GM19193 (cell line): ENCODE data around the gene COMMD8.

ENCODE experiments used
- POLR2A ChIP-seq: IDR thresholded peaks from 4 replicates; pipeline ENCODE4 v1.6.1; 2011; ENCODE audit not compliant: insufficient read depth, insufficient read length; ENCODE audit errors: extremely low read depth

The COMMD8 gene

DNA sequence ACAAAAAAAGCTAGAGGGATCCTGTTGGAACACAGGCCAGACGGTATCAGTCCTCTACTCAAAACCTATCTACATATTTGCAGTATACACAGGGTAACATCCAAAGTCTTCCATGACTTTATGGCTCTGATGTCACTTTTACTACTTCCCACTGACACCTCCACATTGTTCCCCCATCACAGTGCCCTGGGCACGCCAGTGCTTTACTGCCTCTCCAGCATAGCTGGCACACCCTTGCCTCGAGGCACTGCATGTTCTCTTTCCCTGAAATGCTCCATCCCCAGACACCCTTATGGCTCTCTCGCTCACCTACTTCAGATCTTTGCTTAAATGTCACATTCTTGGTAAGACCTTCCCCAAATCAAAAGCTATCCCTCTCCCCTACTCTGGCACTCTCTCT is 15.3 kb upstream of the COMMD8 start:
- no peak for TF ChIP-seq POLR2A

DNA sequence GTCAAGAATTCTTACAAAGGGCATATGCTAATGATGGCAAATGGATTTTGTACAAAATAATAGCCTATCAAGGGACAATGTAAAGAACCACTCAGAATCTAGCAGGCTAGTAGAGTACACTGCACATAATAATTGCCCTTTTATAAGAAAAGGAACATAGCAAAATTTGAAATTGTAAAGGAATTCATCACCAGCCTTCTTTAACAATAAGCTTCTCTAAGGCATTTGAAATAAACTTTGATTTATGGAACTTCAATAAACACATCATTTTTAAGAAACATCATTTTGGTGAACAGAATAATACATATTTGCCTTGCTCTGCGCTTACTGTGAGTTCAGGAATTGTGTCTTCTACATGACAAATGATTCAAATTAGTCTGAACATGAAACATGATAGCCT is 11.9 kb upstream of the COMMD8 start:
- no peak for TF ChIP-seq POLR2A

DNA sequence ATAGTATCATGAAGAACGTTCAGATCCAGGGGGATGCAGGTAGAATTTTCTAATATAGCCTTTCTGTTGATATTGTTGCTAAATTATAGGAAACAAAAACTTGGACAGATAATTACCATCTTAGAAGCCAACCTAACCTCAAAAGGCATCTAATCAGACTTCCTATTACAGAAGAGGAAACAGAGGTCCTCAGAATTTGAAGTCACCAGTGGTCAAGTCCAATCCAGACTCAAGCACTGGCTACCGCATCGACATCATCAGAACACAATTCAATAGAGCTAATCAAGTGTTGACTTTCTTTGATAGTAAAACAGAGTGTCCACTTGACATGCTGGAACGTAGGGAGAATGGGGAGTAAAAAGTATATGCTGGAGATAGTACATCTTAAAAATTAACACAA is 11.3 kb upstream of the COMMD8 start:
- no peak for TF ChIP-seq POLR2A

DNA sequence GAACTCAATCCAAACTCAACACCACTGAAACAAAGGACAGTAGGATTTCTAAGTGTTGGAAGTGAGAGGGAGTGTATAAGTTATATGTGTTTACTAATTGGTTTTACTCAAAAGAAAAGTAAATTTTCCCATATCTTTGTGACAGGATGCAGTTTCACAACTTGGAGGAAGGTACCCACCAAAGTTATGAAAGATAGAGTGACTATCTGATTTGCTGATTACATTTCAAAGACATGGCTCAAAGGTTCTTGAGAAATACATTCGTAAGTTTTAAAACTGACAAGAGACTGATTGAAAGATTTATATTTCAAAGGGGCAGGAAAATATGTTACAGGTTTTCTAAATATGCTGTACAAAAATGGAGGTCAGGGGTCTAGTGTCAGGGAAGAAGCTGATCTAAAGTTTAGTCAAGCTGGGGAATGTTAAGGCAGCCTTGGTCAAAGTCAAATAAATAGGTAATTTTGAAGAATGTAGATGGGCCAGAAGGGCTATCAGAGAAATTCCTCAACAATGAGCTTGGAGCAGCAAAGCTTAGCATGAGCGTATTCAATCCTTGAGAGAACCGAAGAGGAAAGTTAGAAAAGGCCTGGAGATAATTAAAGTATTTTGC is 9.7 kb upstream of the COMMD8 start:
- no peak for TF ChIP-seq POLR2A

DNA sequence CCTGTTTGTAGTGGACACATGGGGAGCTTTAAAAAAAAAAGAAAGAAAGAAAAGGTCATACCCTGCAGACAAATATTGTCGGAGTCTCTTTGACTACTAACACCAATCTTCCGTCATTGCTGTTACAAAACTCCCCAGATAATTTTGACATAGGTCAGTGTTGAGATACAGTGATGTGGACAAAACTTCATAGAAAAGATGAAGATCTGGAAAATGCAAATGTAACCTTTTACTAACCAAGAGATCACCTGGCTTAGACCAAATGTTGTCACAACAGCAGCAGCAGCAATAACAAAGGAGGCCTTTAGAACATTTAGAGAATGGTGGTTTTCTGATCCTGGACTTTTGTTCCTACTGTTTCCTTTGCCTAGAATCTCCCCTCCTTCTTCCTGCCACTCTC is 8.1 kb upstream of the COMMD8 start:
- no peak for TF ChIP-seq POLR2A

DNA sequence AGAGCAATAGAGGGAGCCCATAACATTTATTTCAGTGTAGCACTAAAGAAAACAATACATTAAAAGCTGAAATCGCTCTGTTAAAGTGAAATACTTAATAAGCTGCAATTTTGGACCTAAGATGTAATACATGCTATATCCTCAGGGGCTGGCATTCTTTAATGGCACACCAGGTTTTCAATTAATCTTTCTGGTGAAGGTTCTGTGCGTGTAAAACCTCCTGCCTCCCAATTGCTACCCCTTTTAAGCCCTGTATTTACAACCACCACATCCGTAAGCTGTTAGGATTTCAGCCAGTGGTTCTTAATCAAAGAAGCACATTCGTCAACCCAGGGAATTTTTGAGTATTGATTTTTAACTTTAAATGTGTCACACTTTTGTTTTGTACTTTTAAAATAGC is 7.6 kb upstream of the COMMD8 start:
- TF ChIP-seq POLR2A = no peak

DNA sequence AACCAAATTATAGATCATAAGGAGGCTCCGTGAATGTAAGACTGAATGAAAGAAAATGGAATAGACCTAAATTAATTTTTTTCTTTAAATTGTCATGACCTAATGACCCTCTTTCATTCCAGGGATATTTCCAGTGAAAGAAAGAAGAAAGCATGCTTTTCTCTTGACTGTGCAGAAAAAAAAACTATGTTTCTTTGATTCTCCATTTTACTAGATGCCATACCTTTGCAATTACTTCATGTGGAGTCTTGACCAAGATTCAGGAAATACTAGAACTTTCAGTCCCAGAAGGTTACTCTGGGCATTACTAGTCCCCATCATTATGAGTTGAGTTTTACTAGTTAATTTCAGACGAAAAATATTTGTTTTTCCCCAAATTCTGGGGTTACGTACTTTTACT is 6.4 kb upstream of the COMMD8 start:
- TF ChIP-seq POLR2A = no peak

DNA sequence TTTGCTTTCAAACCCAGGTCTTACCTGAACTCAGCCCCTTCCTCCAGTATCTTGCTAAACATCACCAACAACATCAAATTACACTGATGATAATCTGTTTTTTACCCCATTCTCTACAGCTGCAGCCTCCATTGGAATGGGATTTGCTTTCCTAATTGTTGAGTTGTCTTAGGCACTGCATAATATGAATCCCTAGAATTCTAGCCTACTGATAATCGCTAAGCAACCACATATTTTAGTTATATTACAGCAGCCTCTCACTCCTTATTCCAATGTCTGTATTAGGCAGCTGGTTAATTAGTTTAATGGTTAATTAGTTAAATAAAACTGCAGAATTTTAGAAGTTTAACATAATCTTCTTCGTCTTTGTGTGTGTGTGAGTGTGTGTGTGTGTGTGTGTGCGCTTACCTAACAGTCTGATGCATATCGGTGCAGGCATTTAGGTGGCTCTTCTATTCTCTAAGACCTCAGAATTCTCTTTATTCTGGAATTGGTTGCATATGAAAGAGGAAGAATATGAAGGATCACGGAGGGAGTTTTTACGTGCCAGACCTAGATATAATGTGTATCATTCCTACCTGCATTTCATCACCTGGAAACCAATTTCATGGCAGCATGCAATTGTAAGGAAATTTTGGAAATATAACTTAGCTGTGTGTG is 5.3 kb upstream of the COMMD8 start:
- TF ChIP-seq POLR2A = no peak

DNA sequence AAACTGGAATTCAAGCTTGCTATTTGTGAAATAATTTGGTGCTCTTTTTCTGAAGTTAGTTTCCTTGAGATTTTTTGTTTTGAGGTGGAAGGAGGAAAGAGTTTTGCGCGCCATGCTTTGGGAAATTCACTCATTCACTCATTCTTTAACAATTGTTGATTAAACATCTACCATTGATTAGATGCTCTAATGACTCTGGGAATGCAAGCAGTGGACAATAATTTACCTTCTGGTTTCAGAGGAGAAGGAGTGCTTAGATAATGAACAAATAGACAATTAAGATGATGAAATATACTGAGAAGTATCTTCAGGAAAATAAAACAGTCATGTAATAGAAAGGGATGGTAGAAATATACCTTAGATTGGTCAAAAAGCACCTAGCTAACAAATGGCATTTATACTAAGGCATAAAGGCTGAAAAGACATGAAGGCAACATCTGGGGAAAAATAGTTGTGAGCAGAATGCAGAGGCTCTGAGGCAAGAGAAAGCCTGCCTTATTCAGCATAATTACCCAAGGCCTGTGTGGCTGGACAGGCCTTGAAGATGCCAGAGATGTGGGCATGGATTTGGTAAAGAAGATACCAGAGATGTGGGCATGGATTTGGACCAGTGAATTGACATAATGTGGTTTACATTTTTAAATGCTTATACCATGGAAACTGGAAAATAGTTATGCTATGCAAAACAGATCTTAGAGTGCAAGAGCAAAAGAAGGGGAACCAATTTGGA is 2.7 kb upstream of the COMMD8 start:
- no peak for TF ChIP-seq POLR2A

DNA sequence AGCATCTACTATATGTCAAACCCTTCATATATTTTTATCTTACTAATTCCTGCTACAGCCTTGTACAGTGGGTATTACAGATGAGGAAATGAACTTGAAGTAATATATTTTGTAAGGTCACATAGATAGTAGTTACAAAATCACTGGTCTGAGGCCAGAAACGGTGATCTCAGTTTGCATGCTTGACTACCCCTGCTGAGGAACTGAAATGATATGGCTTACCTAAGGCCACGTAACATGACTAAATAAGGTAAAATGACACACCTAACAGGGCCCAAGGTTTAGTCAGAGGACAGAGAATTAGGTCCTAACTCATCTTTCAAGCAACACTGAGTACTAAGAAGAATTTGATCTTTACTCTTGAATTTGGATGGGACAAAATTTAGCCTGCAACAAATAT is 1.5 kb upstream of the COMMD8 start:
- TF ChIP-seq POLR2A = no peak

DNA sequence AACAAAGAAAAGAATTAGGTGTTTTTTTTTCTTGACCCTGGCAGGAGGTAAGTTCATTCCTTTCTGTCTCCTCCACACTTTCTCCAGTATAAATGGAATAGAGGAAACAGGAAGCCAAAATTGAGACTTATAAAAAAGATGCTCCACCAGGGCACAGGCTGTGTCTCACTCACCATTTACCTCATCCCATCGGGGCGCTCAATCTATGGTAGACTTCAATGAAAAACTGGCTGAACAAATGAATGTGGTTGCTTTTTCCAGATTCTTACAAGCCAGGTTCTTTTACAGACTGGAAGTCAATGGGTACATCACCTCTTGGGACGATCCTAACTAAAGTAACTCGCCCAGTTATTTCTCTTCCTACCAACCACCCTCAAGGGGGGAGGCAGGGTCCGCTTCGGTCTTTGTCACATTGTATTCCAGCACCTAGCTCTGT is 685 bp downstream of the COMMD8 start:
- no peak for TF ChIP-seq POLR2A

DNA sequence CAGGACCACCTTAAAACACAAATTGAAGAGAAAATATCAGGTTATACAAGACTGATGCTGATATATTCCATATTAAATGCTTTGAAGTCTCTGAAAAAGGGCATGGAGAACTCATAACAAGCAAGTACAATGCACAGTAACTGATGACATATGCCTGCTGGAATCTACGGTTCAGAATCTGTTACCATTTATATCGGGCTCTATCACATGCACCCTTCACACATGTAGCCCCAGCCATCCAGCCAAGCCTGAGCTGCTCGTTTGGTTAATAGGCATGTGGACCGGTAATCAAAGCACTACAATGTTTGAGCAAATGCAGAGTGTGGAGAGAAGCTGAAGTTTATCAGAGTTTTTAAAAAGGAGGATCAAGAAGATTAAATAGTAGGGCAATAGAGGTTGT is 11.8 kb downstream of the COMMD8 start:
- no peak for TF ChIP-seq POLR2A

DNA sequence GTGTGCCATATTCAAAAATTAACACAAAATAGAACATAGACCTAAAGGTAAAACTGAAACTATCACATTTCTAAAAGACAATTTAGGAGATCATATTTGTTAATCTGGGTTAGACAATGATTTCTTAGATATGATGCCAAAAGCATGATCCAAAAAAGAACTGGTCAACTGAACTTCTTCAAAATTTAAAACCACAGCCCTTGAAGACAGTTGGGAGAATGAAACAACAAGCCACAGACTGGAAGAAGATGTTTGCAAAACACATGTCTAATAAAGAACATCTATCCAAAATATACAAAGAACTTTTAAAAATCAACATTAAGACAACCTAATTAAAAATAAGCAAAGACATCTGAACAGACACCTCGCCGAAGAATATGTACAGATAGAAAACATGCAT is 19.5 kb downstream of the COMMD8 start:
- no peak for TF ChIP-seq POLR2A

DNA sequence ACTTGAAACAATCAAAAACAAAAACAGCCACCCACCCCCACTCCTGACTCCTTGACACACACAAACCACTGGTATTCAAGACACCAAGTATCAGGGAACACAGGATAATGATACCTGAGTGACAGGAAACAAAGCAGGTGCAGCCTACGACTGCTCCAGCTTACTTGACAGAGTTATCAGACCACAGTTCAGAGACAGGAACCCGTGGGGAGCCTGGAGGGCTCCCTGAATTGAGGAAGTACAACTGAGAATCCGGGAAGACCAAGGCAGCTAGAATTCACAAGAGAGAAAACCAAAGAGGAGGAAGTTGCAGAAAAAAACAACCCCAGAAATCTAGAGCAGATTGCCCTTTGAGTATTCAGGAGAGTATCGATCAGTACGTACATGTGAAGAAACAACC is 20.5 kb downstream of the COMMD8 start:
- no peak for TF ChIP-seq POLR2A

DNA sequence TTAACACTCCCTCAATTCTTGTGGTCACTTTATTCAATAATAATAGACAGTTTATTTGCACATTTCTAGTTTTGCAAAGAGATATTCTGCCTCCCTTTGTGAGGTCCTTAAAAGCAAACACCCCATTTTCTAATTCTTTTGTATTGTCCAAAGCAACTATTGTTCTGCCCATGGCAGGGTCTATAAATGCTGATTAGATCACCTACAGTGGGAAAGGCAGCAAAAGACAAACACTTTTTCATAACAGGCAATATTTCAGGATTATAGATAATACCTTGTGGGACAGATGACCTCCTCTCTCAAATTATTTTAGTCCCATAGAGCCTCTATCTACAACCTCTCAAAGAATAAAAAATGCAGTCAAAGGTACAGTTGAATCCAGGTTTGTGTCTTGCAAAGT is 28.6 kb downstream of the COMMD8 start:
- no peak for TF ChIP-seq POLR2A

DNA sequence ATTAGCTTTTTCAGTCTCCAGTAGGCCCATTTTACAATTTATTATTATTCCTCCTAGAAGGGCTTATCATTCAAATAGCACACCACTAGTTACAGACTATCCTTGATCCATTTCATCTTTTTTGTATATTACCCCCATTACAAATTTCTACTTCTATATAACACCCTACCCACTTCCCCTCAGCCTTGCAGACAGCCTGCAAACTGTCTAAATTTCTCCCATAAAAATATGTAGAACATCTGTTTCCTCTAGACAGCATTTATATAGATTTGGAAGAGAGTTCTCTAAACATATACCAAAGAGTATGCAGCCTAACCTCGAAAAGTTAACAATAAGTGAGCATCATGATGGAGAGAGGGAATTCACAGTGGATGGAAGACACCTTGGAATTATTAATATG is 30.8 kb downstream of the COMMD8 start:
- TF ChIP-seq POLR2A = no peak

DNA sequence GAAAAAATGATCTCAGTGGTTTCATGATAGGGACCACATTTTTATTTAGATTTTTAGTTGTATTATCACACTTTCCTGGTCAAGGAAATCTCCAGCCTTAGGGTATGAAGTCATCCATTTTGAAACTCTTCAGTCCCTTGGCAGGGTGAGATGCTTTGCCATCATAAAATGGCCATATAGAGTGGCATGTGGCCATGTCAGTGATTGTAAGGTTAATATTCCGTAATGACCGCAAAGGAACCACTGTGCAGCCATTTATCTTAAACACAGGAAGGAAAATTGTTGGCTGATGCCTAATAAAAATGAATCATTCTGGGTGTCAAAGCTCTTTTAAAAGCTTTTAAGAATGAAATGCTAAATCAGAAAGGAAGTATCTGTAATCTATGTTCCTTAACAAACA is 35.6 kb downstream of the COMMD8 start:
- TF ChIP-seq POLR2A = no peak

DNA sequence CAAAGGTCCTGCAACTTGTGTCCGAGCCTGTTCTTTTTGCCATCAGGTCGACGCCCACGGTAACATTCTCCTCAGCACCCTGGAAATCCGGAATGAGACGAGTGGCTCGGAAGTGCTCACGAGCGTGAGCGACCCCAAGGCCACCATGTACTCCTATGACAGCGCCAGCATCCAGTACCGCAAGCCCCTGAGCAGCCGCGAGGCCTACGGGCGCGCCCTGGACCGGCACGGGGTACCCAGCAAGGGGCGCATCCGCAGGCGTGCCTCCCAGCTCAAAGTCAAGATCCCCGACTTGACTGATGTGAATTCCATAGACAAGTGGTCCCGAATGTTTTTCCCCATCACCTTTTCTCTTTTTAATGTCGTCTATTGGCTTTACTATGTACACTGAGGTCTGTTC is 37.9 kb downstream of the COMMD8 start:
- TF ChIP-seq POLR2A = no peak
